Skin of body (tissue), 2 donors: Measurements from ENCODE around the gene ANKRD55. TPM values are rescaled to one million over a fixed set of nuclear protein-coding genes. Genes with fewer than 3 reads are reported as not detected.
"Not testable (repeated sequence)": the region's sequence is repeated elsewhere in the genome, so short reads cannot be mapped to it uniquely, and the experiment has no call there.

Source experiments
- DNase-seq: peaks from one replicate; lab custom pipeline; 2025; lab: John Stamatoyannopoulos, UW
- total RNA-seq: library from RNA; depleted of rRNA; stranded (reverse); fragments of >200 nt; gene quantifications from one replicate; pipeline ENCODE4 v1.2.3, GENCODE V29; 2014

The ANKRD55 gene
- total RNA-seq, 1 donor from 2014 or later = 0.30 TPM

DNA sequence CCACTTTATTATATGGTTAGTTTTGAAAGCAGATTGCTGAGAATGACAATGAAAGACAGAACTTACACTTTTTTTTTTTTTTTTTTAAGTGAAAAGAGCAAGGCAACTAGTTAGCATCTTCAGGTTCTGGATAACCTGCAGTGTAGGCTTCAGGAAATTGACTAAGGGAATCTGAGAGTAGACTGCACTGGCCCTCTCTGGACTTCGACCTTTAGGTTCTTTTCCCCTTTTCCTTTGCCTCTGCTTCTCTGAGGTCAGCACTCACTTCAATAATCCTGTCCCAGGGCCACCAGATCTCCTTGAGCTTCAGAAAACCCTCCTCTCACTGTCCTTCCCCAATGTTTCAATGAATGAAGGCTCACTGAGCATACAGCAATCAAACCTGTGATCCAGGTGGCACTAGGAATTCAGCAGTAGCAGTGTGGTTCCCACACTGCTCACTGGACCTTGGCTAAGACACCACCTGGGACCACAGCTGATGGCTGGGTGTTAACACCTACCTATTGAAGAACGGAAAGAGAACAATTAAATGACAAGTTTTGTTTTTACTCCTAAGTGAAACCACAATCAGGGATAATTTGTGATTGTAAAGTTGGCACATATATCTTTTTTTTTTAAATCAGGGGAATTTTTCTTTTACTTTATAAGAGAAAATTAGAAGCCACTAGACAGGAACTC, 152.6 kb downstream of the ANKRD55 start:
- DNase-seq = no peak

DNA sequence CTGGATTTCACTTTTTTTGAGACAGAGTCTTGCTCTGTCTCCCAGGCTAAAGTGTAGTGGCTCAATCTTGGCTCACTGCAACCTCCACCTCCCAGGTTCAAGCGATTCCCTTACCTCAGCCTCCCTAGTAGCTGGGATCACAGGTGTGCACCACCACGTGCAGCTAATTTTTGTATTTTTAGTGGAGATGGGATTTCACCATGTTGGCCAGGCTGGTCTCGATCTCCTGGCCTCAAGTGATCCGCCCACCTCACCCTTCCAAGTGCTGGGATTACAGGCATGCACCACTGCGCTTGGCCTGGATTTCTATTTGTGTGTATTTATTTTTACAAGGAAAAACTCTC, 154.0 kb downstream of the ANKRD55 start:
- not testable (repeated sequence) for DNase-seq

DNA sequence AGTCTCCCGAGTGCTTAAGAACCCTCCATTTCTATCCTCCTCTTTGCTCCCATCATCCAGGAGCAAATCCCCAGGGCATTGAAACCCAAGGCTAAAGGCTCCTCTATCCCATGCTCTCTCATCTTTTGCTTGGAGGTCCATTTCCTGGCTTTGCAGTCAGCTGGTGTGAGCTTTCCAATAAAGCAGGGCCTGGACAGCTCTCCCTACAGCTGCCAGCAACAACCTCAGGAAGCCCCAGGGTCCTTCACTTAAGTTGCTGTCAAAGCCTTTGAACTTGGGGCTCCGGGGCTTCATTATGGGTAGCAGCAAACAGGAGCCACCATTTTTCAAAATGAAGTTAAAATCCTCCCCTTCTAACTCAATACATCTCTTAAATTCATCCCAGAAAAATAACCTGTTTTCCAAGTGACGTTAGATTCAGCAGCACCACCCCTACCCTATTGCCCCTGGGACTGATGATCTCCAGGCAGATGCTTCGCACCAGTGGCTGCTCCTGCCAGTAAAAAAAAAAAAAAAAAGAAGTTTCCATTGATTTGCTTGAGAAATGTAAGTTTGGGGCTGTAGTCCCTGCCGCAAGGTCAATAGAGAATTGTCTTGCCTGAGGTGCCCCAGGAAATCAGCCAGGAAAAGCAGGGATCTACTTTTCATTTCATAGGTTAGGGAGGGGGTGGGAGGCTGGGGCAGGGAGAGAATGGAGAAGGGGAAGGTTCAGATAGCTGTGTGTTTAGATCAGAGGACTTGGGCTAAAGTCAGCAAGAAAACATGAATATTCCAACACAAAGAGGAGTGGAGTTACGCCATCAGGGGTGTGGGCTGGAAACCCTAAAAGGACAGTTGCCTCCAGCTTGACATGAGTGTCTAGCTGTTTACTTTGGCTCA, 154.6 kb downstream of the ANKRD55 start:
- peak; percentile 52 for DNase-seq

DNA sequence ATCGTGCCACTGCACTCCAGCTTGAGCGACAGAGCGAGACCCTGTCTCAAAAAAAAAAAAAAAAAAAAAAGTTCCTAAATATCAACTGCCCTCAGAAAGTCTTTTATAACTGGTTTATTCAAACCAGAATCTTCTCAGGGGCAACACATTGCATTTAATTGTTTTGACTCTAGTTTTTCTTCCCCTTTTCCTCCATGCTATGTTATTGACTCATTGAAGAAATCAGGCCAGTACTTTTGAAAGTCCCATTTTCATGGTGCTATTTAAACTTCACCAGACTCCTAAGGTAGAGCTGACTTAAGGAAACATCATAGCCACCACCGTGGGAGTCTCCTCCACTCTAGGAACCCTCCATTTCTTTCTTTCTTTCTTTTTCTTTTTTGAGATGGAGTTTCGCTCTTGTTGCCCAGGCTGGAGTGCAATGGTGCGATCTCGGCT, 155.3 kb downstream of the ANKRD55 start:
- no peak for DNase-seq

DNA sequence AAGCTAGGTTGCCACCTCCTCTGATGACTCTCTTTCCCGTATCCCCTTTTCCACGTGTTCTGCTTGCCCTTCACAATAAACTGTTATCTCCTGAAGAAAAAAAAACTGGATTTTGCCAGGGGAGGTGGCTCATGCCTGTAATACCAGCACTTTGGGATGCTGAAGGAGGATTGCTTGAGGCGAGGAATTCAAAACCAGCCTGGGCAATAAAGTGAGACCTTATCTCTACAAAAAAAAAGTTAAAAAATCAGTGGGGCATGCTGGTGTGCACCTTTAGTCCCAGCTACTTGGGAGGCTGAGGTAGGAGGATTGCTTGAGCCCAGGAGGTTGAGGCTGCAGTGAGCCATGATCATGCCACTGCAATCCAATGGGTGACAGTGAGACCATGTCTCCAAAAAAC, 156.6 kb downstream of the ANKRD55 start:
- no peak for DNase-seq

DNA sequence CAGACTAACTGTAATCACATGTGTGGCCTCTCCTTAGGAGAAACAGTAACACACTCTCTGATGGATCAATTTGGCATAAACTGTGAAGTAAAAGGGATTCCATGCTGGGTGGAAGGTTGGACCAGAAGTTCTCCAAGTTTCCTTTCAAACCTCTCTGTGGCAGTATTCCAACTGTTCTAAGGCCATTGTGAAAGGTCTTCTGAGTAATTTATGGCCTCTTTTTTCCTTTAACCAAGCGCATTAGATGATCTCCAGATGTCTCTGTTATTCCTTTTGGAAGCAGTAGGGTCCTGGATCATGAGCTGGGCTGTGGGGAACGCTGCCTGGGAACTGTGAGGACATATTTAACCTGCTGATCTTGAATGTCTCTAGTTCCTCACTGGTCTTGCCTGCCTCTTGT, 157.8 kb downstream of the ANKRD55 start:
- peak; percentile 99 for DNase-seq

DNA sequence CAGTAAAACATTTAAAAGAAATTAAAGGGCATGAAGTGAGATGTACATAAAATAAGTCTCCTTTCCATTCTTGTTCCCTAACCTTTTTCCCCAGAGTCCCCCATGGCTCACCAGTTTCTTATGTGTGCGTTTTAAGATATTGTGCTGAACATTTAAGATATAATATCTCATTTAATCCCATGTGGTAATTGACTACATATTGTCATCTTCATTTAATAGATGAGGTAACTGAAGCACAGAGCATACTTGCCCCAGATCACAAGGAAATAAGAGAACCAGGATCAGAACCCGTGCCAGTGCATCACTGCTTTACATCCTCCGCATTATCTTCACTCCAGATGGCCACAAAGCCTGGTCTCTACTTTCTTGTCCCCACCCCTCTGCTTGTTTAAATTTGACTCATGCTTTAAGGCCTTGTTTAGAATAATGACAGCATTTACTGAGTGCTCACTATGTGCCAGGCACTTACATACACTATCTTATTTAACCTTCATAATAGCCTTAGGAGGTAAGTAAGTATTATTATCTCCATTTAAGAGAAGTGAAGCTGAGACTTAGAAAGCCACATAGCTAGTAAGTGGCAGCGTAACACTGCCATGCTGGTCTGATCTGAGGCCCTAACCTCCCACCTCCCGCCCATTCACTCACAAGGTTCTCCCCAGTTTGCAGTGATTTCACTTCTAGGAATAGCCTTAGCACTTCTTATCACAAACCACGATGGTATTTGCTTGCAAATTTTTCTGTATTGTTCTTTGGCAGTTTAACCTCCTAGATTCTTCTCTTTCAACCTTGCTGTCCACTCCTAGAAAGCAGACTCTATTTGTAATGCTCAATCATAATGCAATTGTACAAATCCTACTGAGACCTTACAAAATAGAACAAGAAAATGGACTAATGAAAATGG, 160.0 kb downstream of the ANKRD55 start:
- no peak for DNase-seq

DNA sequence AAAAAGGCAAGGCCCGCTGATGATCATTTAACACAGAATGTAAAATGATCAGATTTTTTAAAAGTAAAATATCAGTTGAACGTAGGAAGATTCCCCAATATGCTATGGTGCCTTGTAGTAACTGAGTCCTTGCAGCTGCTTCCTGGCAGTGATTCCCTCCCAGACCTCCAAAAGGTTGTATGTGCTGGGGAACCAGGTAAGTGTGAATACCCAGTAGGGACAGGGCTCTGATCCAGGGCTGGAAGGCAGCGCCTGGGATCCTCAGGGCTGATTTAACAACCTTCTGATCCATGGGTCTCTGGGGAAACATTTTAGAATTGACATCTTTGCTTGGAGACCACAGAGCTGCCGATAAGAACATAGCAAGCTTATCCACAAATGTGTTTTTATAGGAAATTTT, 161.7 kb downstream of the ANKRD55 start:
- DNase-seq = no peak

DNA sequence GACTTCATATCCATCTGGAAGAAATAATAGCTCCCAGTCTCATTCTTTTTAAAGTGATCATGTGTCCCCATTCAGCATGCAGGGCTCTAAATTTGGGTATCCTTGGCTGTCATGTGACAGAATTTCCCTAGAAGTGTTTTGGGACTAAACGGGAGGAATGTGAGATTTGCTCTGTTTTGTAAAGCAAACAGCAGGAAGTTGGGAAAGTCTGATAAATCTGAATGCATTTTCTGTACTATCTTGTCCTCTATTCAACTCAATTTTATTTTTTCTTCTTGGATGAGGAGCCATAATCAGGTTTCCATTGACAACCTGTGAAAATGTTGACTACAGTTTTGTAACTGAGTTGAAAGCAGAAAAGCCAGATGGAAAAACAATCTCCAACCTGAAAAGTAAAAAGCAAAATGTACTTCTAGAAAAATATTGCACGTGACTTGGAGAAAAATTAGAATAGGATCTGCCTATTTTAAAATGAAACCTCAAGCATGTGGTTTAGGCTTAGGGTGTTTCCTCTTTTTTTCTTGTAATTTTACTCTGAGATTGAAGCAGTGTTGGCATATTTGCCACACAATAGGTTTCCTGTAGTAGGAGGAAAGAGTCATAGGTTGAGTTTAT, 162.2 kb downstream of the ANKRD55 start:
- DNase-seq = peak; percentile 76

DNA sequence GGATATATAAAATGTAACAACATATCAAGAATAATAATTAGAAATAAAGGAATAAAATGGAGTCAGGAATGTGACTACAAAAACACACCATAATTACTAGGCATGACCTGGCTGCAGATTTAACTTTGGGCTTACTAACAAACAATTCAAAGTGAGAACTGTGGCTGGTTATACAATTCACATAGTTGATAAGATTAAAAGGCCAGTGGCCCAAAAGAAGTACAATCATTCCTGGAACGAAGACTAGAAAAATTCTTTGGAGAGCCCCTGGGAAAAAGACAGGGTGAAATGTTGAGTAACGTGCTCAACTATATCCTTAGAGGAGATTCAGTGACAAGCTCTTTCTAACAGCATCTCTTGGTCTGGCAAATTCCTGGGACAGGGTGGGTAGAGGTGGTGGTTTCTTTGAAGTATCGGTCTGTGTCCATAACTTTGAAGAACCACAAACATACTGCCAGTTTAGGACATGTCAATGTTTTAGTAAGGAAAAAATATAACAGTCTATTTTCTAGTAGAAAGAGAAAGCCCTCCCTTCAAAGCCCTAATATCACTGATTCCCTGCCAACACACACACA, 163.4 kb downstream of the ANKRD55 start:
- no peak for DNase-seq

DNA sequence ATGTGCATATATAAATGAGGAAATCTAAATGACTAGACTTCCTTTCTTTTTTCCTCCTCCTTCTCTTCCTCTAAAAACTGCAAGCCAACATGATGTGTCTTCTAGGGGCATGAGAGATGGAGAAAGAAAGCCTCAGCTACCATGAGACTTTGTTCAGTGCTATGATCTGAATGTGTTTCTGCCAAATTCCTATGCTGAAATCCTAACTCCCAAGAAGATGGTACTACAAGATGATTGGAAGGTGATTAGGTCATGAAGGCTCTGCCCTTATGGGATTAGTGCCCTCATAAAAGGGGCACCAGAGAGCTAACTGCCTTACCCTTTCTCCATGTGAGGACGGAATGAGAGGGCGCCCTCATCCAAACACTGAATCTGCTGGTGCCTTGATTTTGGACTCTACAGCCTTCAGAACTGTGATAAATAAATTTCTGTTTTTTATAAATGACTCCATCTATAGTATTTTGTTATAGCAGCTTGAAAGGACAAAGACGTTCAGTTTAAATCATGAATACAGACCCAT, 166.1 kb downstream of the ANKRD55 start:
- no peak for DNase-seq

DNA sequence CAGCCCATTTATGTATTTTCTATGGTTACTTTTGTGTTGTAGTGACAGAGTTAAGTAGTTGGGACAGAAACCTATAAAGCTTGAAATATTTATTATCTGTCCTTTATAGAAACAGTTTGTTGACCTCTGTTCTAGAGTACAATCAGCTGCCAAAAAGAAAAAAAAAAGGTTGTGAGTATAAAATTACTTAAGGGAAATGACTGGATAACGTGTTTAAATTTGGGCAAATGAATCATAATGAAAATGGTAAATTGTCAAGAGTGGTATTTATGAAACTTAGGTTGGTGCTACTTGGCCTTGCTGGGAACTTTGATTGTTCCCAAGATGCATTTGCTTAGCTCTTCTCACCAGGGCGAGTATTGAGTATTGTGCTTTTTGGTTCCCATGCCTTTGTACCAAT, 168.1 kb downstream of the ANKRD55 start:
- DNase-seq = no peak

DNA sequence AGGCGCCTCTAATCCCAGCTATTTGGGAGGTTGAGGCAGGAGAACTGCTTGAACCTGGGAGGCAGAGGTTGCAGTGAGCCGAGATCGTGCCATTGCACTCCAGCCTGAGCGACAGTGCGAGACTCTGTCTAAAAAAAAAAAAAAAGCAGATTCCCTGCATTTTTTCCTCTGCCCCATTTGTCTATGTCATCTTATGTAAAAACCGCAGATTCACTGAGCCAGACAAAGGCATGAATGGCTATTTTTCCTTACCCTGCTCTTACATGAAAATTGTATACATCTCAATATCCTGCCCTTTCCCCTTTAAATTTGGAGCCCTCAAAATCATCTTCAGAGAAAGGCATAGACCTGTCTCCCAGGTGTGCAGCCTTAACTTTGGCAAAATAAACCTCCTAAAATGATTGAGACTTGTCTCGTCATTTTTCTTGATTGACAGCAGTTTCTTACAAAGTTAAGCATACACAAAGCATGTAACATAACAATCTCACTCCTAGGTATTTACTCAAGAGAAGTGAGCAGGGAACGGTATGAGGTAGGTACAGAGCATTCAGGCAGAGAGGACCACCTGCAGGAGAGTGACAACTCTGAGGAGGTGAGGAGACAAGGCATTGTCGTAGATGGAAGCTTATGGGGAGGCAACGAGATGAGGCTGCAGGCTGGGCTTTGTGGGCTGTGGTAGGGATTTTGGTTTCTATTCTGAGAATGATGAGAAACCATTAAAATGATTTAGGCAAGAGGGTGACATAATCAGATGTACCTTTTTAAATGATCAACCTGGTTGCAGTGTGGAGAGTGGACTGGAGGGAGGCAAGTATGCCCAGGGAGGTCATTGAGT, 172.6 kb downstream of the ANKRD55 start:
- DNase-seq = no peak

DNA sequence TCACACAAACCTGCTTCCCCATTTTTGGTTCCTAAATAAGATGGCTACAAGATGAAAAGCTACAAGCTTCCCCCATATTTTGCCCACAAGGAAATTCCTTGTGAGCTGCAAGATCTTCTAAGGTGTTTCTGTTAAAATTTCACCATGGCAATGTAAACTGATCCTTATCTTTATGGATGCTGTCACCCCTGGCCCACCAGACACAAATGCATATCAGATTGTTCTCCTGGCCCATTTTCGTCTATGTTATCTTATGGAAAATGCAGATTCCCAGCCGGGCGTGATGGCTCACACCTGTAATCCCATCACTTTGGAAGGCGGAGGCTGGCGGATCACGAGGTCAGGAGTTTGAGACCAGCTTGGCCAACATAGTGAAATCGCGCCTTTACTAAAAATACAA, 173.3 kb downstream of the ANKRD55 start:
- DNase-seq = no peak

DNA sequence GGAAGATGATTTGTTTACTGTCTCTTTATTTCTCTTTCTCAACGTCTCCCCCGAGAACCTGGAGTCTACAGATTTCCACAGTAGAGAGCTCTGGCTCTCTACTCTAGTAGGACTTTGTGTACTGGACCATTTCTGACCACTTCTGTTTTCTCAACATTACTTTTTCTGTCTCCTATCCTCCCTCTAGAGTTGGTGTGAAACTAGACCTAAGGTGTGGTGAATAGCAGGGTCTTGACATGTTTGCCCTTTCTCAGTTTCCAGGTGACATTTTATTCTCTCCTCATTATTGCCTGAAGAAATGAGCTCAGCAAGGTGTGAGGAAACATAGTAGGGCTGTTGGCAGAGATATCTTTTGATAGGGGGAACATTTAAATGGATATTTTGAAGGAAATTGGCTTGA, 176.3 kb downstream of the ANKRD55 start:
- DNase-seq = no peak

DNA sequence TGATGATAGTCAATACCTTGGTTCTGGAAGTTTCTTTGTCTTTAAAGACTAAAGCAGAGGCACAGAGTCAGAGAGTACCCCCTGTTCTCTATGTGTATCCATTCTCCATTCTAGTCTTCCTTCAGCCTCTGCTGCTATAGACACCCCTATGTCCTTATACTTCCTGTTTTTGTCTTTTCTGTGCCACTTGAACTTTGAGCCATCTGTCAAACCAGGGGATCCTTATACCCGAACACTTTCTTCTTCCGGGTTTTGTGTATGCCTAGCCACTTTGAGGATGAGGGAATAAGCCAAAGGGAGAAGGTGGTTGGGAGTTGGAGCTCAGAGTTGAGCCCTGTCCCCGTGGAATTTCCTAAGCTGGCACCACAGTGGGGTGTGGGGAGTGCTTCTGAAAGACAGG, 177.3 kb downstream of the ANKRD55 start:
- no peak for DNase-seq

DNA sequence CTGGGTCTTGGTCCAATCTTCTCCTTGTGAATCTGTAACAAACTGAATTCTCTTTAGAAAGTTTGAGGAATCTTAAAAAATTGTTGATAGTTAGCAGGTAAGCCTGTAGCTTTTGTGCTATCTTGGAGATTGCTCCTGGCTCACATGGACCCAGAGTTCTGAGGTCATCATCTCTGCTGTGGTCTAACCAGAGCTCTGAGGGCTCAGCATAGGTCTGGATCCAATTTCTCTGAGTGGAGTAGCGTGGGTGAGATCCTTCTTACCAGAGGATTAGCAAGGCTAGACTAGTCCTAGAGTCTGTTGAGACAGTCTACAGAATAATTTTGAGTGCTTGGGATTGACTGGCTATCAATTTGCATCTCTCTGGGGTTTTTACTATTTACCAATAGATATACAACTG, 177.8 kb downstream of the ANKRD55 start:
- no peak for DNase-seq

DNA sequence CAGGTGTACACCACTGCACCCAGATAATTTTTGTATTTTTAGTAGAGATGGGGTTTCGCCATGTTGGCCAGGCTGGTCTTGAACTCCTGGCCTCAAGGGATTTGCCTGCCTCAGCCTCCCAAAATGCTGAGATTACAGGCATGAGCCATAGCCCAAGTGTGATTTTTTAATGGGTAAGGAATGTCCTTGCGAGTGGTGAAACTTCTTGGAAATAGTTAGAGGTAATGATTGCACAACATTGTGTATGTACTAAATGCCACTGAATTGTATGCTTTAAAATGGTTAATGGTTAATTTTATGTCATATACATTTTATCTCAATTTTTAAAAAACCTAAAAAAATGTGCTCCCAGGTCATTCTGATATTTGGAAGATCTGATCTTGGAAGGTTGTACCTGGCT, 178.5 kb downstream of the ANKRD55 start:
- no peak for DNase-seq

DNA sequence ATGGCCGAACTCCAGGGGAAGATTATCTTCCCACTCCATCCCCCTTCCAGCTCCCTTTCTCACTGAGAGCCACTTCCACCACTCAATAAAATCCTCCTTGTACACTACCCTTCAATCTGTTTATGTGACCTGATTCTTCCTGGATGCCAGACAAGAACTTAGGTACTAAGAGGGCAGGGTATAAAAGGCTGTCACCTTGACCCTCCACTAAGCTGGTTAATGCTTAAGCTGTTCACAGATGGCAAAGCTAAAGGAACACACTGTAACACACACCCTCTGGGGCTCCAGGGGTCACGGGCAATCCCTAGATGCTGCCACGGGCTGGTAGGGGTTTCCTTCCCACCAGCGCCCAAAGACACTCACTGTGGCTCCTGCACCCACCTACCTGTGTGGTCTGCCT, 179.8 kb downstream of the ANKRD55 start:
- no peak for DNase-seq

DNA sequence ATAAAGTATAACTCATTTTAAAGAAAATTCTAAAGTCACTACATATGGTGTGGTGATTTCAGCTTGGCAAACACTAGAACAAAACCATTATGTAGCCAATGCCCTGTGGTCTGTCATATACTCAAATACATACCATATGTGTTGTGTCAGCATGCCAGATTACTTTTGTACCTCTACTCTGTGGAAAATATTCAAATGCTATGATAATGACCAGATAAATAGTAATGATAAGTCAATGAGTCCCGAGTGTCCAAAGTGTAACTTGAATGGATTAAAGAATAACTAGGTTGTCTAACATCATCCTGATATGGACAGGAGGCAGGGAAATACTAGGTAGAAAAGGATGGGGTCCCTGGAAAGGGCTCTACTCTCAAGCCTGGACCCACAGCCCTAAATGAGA, 180.4 kb downstream of the ANKRD55 start:
- no peak for DNase-seq
